Stomach smooth muscle (tissue), 2 donors: Measurements from ENCODE around the gene CYB5R2.
"Not testable (repeated sequence)": the region's sequence is repeated elsewhere in the genome, so short reads cannot be mapped to it uniquely, and the experiment has no call there.

Source experiments
- H3K27ac ChIP-seq: one replicate; pipeline ENCODE4 v1.7.0; 2013; ENCODE audit warnings: mild to moderate bottlenecking, low read length, inconsistent platforms
- H3K27me3 ChIP-seq, 2 donors: one replicate each; pipeline ENCODE4 v1.7.0; 2013; ENCODE audit warnings: low read length in 2 of 2; ENCODE audit not compliant: insufficient read depth in 2 of 2, control insufficient read depth in 1 of 2
- H3K36me3 ChIP-seq, 2 donors: one replicate each; pipeline ENCODE4 v1.7.0; 2013; ENCODE audit warnings: low read length in 2 of 2; ENCODE audit not compliant: control insufficient read depth in 2 of 2, insufficient read depth in 2 of 2
- H3K4me1 ChIP-seq: one replicate; pipeline ENCODE4 v1.7.0; 2013; ENCODE audit warnings: low read length; ENCODE audit not compliant: control insufficient read depth, insufficient read depth
- H3K4me3 ChIP-seq, 2 donors: one replicate each; pipeline ENCODE4 v1.7.0; 2013; ENCODE audit warnings: low read length in 2 of 2
- H3K9ac ChIP-seq, 2 donors: one replicate each; pipeline ENCODE4 v1.7.0; 2013; ENCODE audit warnings: low read length in 2 of 2, mild to moderate bottlenecking in 1 of 2
- H3K9me3 ChIP-seq, 2 donors: one replicate each; pipeline ENCODE4 v1.7.0; 2013; ENCODE audit warnings: low read length in 2 of 2; ENCODE audit not compliant: control insufficient read depth in 2 of 2
- donor health status: healthy.
- donor health status: Pancreatic carcinoma.

CYB5R2 gene

DNA sequence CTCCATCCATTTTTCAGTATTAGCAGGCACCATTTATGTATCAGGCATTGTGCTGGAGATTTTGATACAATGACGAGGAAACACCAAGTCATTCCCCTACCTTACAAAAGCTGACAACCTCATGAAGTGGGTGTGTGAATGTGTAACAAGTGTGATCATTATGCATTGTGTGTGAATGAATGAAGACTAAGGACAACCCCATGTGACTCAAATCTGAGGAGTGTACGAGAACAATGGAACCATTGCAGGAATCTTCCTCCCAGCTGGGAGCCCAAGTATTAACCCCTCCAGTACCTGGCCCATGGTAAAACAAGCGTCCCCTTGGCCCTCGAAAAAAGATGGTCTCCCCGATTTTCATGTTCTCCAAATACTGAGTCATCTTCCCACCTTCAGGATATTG, 4.4 kb downstream of the CYB5R2 start:
- H3K27me3 ChIP-seq, result peaks cover 6 to 12% of the 10 kb centered on the region in 2 donors
- H3K4me3 ChIP-seq, result no peak overlapping the region
- no peaks in the 10 kb centered on the region for H3K9me3 ChIP-seq
- no peaks in the 10 kb centered on the region for H3K36me3 ChIP-seq
- H3K9ac ChIP-seq, result no peak overlapping the region
- peaks cover 9% of the 10 kb centered on the region for H3K4me1 ChIP-seq
- no peak overlapping the region for H3K27ac ChIP-seq

DNA sequence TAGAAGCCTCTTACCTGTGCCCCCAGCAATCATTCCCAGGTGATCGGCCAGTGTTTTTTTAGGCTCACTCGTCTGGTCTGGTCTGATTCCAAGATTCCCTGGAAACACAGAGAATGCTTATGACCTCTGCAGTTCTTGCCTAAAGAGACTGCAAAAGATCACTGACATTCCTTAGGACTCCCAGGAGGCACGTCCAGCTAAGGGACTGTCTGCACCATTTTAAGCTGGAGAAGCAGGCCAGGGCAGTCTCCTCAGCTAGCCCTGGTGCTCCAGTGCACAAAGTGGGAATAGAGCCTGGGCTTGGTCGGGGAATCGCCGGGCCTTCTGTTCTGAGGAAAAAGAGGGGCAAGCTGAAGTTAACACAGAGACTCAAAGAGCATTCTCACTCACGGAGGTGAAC, 4.8 kb downstream of the CYB5R2 start:
- Histone ChIP-seq H3K4me1 (peaks cover 6% of the 10 kb centered on the region), H3K4me3 (no peak overlapping the region), H3K9me3 (no peaks in the 10 kb centered on the region), H3K36me3 (no peaks in the 10 kb centered on the region), H3K27ac (no peak overlapping the region), H3K27me3 (peaks cover 6 to 7% of the 10 kb centered on the region in 2 donors), H3K9ac (no peak overlapping the region)

- Histone ChIP-seq H3K4me1 (no peaks in the 10 kb centered on the region), H3K27me3 (no peaks in the 10 kb centered on the region), H3K9ac (no peak overlapping the region), H3K27ac (no peak overlapping the region), H3K36me3 (no peaks in the 10 kb centered on the region), H3K4me3 (no peak overlapping the region), H3K9me3 (no peaks in the 10 kb centered on the region)
These were observed 5.8 kb downstream of the CYB5R2 start for GRCh38 chr11:7667460-7667859.

- Histone ChIP-seq H3K4me3 (no peak overlapping the region), H3K36me3 (no peaks in the 10 kb centered on the region), H3K4me1 (no peaks in the 10 kb centered on the region), H3K9me3 (no peaks in the 10 kb centered on the region), H3K27ac (no peak overlapping the region), H3K27me3 (no peaks in the 10 kb centered on the region), H3K9ac (no peak overlapping the region)
These were observed 6.9 kb downstream of the CYB5R2 start for GRCh38 chr11:7666292-7666866.

- no peaks in the 10 kb centered on the region for H3K4me1 ChIP-seq
- no peaks in the 10 kb centered on the region for H3K36me3 ChIP-seq
- no peak overlapping the region for H3K9ac ChIP-seq
- no peaks in the 10 kb centered on the region for H3K9me3 ChIP-seq
- no peak overlapping the region for H3K4me3 ChIP-seq
- H3K27me3 ChIP-seq, result no peaks in the 10 kb centered on the region
- H3K27ac ChIP-seq, result no peak overlapping the region
These were observed 7.6 kb downstream of the CYB5R2 start for GRCh38 chr11:7665473-7666291.

DNA sequence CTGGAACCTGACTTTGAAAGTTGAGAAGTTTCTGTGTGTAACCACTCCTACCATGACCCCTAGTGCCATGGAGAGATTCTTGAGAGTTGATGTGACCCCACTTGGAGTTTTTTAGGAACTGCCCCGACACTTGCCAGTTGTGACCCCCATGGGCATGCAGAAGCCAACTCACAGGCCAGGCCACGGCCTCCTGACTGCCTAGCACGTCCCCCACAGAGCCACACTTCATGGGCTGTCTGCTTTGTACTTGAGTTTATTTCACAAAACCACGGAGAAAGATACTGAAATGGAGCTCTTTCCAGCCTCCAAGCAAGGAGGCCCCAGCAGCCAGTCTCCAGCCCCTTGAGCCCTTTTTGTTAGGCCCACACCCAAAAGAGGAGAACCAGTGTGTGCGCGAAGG, 8.4 kb downstream of the CYB5R2 start:
- no peaks in the 10 kb centered on the region for H3K9me3 ChIP-seq
- H3K9ac ChIP-seq, result no peak overlapping the region
- H3K27me3 ChIP-seq, result no peaks in the 10 kb centered on the region
- H3K4me1 ChIP-seq, result no peaks in the 10 kb centered on the region
- H3K27ac ChIP-seq, result no peak overlapping the region
- H3K4me3 ChIP-seq, result no peak overlapping the region
- no peaks in the 10 kb centered on the region for H3K36me3 ChIP-seq

DNA sequence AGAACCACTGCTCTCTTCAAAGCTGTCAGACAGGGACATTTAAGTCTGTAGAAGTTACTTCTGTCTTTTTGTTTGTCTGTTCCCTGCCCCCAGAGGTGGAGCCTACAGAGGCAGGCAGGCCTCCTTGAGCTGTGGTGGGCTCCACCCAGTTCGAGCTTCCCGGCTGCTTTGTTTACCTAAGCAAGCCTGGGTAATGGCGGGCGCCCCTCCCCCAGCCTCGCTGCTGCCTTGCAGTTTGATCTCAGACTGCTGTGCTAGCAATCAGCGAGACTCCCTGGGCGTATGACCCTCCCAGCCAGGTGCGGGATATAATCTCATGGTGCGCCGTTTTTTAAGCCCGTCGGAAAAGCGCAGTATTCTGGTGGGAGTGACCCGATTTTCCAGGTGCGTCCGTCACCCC, 9.8 kb downstream of the CYB5R2 start:
- H3K4me1 ChIP-seq, H3K4me3 ChIP-seq, H3K27me3 ChIP-seq, H3K27ac ChIP-seq, H3K9me3 ChIP-seq, H3K36me3 ChIP-seq, H3K9ac ChIP-seq: not testable (repeated sequence)

DNA sequence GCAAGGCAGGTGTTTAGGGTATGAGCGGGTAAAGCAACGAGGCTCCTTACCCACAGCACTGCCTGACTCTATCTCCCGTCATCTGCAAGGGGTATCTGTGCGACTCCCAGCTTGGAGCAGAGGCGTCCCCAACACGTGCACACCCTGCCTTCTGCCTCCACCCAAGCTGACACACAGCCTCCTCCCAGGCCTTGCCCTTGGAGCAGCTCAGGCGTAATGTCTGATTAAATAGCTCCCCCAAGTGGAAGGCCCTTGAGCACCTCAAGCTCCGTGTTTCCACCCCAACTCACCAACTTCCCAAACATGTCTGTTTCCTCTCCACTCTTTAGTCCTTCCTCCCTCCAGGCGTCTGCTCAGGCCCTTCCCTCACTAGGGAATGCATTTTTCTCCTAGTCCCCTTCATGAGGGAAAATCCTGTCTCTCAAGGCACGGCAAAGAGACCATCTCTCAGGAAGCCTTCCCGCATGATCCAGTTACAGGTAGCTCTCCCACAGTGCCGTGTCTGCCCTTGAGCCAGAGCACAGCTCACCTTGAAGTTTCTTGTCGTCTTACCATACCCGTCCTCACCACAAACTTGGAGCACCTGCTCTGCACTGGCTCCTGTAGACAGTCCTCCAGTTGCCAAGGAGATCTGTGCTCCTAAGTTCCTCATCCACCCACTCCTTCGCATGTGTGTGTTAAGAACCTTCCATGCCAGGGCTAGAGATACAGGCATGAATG, 15.8 kb downstream of the CYB5R2 start:
- H3K4me3 ChIP-seq, result no peak overlapping the region
- peaks cover 2 to 11% of the 10 kb centered on the region in 2 donors for H3K36me3 ChIP-seq
- H3K27ac ChIP-seq, result no peak overlapping the region
- peaks cover 3% of the 10 kb centered on the region for H3K4me1 ChIP-seq
- H3K9me3 ChIP-seq, result no peaks in the 10 kb centered on the region
- H3K9ac ChIP-seq, result no peak overlapping the region
- no peaks in the 10 kb centered on the region for H3K27me3 ChIP-seq

DNA sequence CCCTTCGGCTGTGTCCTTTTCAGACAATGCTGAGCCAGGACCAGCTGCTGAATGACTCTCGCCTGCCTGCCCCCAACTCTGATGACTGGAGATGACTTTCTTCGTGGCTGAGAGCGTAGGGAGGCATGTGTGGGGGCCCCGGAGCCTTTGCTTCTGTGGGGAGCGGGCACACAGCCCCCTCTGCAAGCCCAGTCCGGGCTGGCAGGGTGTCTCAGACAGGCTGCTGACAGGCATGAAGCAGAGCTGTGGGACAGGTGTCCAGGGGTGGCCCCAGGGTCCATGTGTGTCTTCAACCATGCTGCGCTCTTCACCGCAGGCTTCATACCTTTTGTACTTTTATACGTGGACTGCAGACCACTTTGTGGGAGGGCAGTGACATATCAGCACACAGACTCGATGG, 16.6 kb downstream of the CYB5R2 start:
- peaks cover 3% of the 10 kb centered on the region for H3K4me1 ChIP-seq
- H3K9me3 ChIP-seq, result no peaks in the 10 kb centered on the region
- H3K36me3 ChIP-seq, result peaks cover 2 to 15% of the 10 kb centered on the region in 2 donors
- H3K27ac ChIP-seq, result no peak overlapping the region
- no peak overlapping the region for H3K4me3 ChIP-seq
- no peak overlapping the region for H3K9ac ChIP-seq
- no peaks in the 10 kb centered on the region for H3K27me3 ChIP-seq

DNA sequence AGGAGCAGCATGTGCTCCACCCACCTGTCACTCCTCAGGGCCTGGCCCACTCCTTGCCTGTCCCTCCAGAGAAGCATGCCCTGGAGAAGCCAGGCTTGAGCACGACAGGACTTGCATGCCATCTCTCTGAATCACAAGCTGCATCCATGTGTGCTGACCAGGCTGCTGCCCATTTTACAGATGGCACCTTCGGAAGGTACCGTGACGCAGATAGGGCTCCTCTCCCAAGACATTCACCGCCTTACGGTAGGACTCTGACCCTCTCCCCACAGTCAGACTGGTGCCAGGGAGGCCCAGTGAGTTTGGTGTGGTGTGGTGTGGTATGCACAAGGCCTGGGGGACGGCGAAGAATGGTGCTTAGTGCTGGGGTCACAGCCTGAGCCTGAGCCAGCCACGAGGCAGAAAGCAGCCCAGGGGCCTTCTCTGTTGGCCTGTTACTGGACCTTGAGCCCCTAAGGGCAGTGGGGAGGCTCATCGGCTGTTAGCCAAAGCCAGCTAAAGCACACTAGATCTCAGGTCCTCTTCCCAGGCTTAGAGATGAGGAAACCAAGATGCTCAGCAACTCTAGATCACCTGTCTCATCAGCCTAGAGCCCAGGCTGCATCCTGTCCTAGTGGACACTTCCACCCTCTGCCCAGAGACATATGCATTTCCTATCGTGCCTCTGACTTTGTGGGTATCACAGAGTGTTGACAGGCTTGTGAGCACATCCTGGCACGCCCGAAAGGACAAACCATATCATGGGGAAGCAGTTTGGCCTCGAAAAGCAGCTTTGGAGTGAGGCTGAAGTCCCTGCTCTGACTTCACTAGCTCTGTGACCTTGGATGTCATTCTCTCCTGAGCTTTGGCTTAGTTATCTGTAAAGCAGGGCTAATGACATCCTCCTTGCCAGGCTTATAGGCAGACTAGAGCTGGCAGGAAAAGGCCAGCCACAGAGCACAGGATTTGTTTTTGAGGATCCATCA, 17.8 kb downstream of the CYB5R2 start:
- Histone ChIP-seq H3K9me3 (no peaks in the 10 kb centered on the region), H3K4me3 (no peak overlapping the region), H3K9ac (no peak overlapping the region), H3K27me3 (no peaks in the 10 kb centered on the region), H3K4me1 (peaks cover 3% of the 10 kb centered on the region), H3K36me3 (peaks cover 2 to 19% of the 10 kb centered on the region in 2 donors), H3K27ac (no peak overlapping the region)
